Measurements from ENCODE around the gene HOXB8.

Gene HOXB8

GRCh38 chr17:48596000-48596734 is 18.9 kb downstream of the HOXB8 start:
- DNase-seq = peak; percentile 52 to 61

- no peak for DNase-seq
Observed at GRCh38 chr17:48595278-48595999, 19.7 kb downstream of the HOXB8 start.

DNA sequence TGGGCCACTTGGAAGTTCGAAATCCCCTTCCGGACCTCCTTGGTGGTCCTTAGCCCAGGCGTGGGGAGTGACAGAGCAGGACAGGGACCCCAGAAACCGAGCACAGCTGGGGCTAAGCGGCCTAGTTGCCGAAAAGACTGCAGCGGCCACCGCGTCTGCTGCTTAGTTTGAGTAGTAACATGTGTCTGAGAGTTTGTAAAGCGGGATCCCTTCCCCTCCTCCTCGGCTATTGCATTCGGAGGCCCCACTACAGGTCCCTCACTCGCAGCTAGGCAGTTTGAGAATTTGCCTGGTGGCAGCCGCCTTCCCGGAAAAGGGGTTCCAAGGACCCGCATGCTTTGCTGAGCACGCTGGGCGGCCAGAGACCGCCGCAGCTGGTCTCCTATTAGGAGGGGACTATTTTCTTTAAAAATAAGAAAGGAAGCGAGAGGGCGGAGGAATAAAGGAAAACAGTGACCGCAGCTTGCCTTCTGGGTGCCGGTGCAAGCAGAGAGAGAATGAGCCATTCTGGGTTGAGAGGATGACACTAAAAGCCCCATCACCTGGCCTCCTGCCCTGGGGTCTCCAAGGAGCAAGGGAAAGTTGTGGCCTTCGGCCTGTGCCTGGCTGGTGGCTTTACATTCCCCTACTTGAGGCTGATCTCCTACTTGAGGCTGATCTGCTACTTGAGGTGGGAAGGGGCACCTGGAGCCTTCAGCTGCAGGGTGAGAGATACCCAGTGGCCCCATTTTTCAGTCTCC is 20.4 kb downstream of the HOXB8 start:
- no peak for DNase-seq

DNA sequence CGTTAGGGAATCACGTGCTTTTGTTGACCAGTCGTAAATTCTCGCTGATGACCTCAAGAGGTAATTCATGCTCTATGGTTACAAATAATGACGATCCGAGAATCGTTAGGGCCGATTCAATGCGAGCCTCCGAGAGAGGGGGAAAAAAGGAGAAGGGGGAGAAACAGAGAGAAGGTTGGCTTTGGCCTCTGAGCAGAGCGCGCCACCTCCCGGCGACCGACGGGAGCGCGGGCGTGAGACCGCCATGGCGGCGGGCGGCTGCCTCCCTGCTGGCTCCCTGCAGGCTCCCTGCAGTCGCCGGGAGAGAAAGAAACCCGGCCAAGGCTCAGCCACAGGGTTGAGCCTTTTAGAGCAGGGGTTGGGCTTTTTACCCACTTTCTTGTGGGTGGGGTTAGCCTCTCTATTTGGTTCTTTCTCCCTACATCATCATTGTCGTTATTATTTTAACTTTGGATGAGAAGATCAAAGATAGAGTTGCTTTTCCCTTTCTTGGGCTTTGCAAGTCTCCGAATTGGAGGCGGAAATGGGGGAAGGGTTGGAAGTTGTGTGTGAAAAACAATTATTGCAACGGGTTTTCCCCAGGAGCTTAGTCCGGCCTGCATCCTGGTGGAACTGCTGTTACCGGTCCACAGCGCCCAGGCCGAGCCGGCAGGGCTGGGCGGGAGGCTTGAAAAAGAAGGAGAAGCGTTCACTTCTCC is 21.1 kb downstream of the HOXB8 start:
- DNase-seq = peak; percentile 86 to 88

GRCh38 chr17:48593126-48593829 is 21.8 kb downstream of the HOXB8 start, which contains the start of gene HOXB5:
Gene HOXB5, minus strand, starts transcription at chr17:48593779. Its CDS starts 97 bp downstream, at chr17:48593682.
- peak in 1 of 2 experiments; percentile 47 for DNase-seq

GRCh38 chr17:48592577-48592976 is 22.5 kb downstream of the HOXB8 start:
- no peak for DNase-seq

- no peak for DNase-seq
Observed at GRCh38 chr17:48592057-48592514, 23.0 kb downstream of the HOXB8 start.

GRCh38 chr17:48591255-48592056 is 23.6 kb downstream of the HOXB8 start:
- no peak for DNase-seq

DNA sequence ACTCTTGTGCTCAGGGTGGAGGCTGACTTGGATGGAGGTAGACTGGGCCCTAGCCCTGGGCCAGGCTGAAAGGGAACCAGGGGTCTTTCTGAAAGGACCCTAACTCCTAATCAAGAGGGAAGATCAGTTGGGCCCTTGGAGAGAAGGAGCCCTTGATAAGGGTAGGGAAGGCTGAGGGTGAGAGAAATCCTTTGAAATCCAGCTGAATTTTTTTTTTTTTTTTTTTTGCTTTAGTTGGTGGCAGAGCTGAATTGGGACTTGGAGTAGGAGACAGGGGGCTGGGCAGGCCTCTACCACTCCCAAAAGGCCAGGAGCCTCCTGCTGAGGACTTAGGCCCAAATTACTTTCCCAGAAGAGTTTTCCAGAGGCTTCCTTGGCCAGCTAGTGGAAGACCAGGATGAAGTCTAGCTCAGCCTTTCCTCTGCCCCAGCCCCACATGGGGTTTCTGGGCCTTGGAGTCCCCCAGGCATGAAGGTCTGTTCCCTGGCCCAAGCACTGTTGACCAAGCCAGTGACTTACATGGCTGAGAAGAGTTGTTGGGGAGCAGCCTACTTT is 24.4 kb downstream of the HOXB8 start:
- DNase-seq = no peak

DNA sequence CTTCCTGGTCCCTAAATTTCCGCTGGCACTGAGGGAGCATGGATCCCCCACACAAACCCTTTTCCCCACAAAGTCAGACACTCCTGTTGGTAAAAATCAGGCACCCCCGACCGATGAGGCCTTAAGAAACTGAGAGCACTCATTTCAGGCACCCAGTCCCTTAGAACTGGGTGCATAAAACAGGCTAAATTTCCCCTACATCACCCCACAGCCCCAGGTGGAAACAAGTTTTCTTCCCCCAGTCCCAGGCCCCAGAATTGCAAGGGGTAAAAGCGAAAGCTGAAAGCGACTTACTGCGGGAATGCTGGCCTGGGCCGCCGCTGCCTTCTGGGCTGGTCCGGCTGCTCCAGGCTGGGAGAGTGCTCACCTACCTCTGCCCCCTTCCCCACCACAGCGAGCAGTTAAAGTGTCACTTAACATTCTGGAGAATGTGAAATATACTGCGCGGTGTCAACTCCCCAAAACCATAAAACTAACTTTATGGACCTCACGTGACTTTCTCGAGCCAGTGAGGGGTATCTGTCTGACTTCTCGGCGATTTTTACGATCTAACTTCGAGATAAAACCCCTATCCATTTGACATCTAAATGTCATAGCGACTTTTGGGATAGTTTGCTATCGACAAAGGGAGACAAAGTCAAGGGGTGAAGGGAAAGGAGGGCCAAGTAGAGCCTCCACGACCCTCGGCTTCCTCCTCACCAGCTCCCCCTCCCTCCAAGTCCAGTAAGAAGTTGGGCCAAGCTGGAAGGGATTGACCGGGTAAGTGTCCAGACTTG is 25.1 kb downstream of the HOXB8 start, which contains the start of gene HOXB3:
TSS of gene HOXB3 (minus strand) at position 411 of the 776 bp plus-strand sequence. CDS start 37,767 bp downstream, outside the sequence.
- no peak for DNase-seq

- no peak for DNase-seq
Observed at GRCh38 chr17:48589060-48589830, 25.8 kb downstream of the HOXB8 start.

DNA sequence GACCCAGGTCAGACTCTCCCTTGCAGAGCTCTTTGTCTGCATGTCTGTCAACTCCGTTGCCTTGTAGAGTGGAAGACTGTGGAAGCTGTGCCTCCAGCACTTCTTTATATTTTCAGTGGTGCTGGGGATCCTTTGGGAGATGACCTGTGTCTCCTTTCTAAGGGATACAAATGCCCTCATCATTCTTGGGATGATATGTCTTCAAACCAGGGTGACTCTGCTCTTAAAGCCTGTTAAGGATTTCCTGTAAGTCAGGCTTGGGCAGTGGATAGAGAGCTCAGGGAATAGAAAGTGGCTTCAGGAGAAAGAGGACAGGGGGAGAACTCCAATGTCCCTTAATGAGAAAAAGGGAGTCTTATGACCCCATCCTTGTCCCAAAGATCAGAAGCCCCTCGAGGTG is 26.6 kb downstream of the HOXB8 start:
- no peak for DNase-seq

DNA sequence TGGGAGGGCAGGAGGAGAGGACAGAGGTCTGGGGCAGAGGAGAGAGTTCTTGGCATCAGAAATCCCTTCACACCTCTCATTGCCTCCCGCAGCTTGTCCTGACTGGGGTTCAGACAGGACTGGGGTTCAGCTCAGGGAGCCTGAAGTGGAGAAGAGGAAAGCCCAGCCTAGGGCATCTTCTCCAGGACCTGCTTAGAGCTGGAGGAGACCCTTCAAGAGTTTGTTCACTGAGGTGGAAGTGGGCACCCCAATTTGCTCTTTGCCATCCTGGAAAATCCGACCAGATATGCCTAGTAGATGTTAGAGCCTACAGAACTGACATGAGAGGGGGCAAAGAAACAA is 27.0 kb downstream of the HOXB8 start:
- no peak for DNase-seq

DNA sequence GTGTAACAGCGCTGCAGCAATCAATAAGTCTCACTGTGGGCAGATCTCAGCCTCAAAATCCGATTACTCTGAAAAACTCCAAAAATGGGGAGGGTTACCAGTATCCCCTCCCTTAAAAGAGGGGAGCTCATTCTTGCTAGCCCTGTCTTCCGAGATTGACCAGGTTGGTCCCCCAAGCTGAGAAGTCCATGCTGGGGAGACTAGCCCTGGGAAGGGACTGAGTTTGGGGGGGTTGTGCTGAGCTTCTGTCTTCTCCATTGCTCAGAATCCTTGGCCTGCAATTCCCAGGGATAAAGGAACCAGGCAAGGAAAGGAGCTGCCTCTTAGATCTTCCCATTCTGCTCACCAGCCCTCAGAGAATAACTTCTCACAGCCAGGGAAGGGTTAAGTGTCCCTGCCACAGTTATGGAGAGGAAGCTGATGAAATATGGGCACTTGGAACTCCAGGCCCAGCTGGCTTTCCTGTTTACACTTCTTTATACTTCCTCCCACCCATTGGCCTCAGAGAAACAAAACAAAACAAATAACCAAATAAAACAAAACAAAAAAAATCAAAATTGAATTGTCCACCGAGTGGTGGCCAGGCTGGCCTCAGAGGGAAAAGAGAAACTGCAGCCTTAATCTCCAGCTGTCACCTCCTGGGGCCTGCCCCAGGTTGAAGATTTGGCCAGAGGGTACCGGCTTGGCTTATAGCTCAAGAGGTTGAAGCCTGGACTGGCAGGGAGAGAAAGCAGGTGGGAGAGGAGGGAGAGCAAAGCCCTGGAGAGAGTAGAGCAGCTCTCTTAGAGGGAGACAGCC is 27.6 kb downstream of the HOXB8 start:
- no peak for DNase-seq

GRCh38 chr17:48586355-48587258 is 28.5 kb downstream of the HOXB8 start:
- DNase-seq = peak; percentile 35 to 48

GRCh38 chr17:48584223-48584741 is 30.8 kb downstream of the HOXB8 start:
- no peak for DNase-seq

DNA sequence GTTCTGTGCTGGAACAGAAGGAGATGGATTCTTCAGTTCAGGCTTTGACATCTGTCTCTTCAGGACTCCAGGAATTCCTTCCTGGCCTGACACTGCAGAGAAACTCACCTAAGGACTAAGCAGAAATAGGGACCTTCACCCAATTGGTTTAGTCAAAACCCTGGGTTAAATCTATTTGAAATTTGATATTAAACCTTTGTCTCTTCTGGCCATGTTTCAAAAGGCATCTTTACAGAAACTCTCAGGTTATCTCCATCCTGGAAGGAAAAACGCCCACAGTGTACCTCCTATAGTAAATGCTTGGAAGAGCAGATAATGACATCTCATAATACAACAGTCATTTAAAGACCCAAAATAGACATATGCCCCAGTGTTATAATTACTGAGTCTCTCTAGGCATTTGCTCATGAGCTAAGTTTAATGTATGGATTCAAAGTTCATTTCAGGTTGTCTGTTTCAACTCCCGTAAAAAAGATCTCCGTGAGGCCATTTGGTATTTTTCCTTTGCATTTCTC is 31.3 kb downstream of the HOXB8 start:
- DNase-seq = no peak

Data from activated CD4-positive, alpha-beta T cell treated with anti-CD3 and anti-CD28 coated beads, Interleukin-2, amount 50 U/mL, for 48 hours (primary cell).